ENCODE results near the gene ZC3H15. TPM values are rescaled to one million over a fixed set of nuclear protein-coding genes. Genes with fewer than 3 reads are reported as not detected.

ZC3H15 gene
- total and polyA plus RNA-seq, 2 experiments from 2014 or later: 75.6 to 281 TPM

- Mint-ChIP-seq H3K27me3 (ENCODE audit: insufficient read depth, low read depth, poor library complexity) (peaks cover 1% of the 10 kb centered on the region), H3K27ac (no peak overlapping the region), H3K4me3 (no peak overlapping the region), H3K4me1 (peaks cover 7% of the 10 kb centered on the region), H3K36me3 (ENCODE audit: low read depth) (peaks cover 54% of the 10 kb centered on the region), H3K9me3 (no peaks in the 10 kb centered on the region)
- DNase-seq (ENCODE audit: low spot score) (no peak), ATAC-seq (no peak)
- no peak overlapping the region for H3K4me3 ChIP-seq
- H3F3A ChIP-seq (replicated peaks; ENCODE audit: low read depth): no peaks in the 10 kb centered on the region
- no peak overlapping the region for H2AFZ ChIP-seq
- no peaks in the 10 kb centered on the region for H3K9me2 ChIP-seq (ENCODE audit: insufficient read depth)
- peaks cover 24% of the 10 kb centered on the region for H4K20me1 ChIP-seq (replicated peaks; ENCODE audit: insufficient read depth)
- 0 out of 2 replicates have a peak, but pooled peaks cover 10% of the 10 kb centered on the region for H3K4me1 ChIP-seq (ENCODE audit: insufficient read depth)
- no peaks in the 10 kb centered on the region for H3K27me3 ChIP-seq (ENCODE audit: insufficient read depth)
- peaks cover 35% of the 10 kb centered on the region for H3K36me3 ChIP-seq (ENCODE audit: insufficient read depth)
- TF ChIP-seq REST (IDR thresholded peaks at IDR 0.05; ENCODE audit: unreplicated experiment): no peak
- H3K27ac ChIP-seq (ENCODE audit: low read depth): no peak overlapping the region
- no peak overlapping the region for H3K4me2 ChIP-seq
- peaks cover 61% of the 10 kb centered on the region for H3K79me2 ChIP-seq (replicated peaks; ENCODE audit: insufficient read depth)
These were observed 12.8 kb downstream of the ZC3H15 start for GRCh38 chr2:186498834-186499233.

DNA sequence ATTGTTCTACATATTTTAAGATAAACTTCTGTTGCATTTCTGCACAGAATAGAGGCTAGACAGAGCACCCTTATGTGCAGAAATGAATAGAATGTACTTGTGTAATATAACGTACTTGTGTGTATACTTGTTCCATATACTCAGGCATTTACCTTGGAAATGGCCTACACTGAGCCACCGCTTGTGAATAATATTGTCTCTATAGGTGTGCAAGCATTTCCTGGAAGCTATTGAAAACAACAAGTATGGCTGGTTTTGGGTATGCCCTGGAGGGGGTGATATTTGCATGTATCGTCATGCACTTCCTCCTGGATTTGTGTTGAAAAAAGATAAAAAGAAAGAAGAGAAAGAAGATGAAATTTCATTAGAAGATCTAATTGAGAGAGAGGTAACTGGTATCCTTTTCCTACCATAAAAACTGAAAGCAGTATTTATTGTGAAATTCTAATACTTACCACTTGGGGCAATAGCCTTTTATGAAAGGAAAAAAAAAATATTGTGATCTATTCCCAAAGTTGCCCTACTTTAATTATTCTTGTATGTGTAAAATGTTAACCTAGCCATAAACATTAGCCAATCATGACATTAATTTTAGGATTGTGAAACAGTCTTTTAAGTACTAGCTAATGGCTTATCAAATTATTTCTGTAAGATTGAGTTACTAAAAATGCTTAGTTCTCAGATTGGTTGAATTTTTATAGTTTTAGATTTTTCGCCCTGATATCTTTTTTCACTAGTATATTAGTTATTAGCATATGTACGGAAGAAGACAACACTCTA lies 18.0 kb downstream of the ZC3H15 start:
- no peaks in the 10 kb centered on the region for H3K9me2 ChIP-seq (ENCODE audit: insufficient read depth)
- no peaks in the 10 kb centered on the region for H3K27me3 ChIP-seq (ENCODE audit: insufficient read depth)
- Mint-ChIP-seq H3K27me3 (ENCODE audit: insufficient read depth, low read depth, poor library complexity) (peaks cover 1% of the 10 kb centered on the region), H3K4me1 (peaks cover 2% of the 10 kb centered on the region; the same call in 2 of the 3 replicates), H3K27ac (no peak overlapping the region), H3K4me3 (no peak overlapping the region), H3K9me3 (no peaks in the 10 kb centered on the region), H3K36me3 (ENCODE audit: low read depth) (peaks cover 74% of the 10 kb centered on the region)
- H3K4me1 ChIP-seq (ENCODE audit: insufficient read depth): 0 out of 2 replicates have a peak, but pooled peaks cover 4% of the 10 kb centered on the region
- H3K36me3 ChIP-seq (ENCODE audit: insufficient read depth): peaks cover 54% of the 10 kb centered on the region
- H4K20me1 ChIP-seq (replicated peaks; ENCODE audit: insufficient read depth): peaks cover 9% of the 10 kb centered on the region
- ATAC-seq: no peak
- H3F3A ChIP-seq (replicated peaks; ENCODE audit: low read depth): no peaks in the 10 kb centered on the region
- H3K4me2 ChIP-seq: no peak overlapping the region
- H3K27ac ChIP-seq (ENCODE audit: low read depth): no peak overlapping the region
- DNase-seq (ENCODE audit: low spot score): peak; percentile 61
- H3K4me3 ChIP-seq: no peak overlapping the region
- no peak overlapping the region for H2AFZ ChIP-seq
- H3K79me2 ChIP-seq (replicated peaks; ENCODE audit: insufficient read depth): peaks cover 10% of the 10 kb centered on the region
- TF ChIP-seq REST (IDR thresholded peaks at IDR 0.05; ENCODE audit: unreplicated experiment) (no peak), CTCF (conservative IDR thresholded peaks at IDR 0.05; ENCODE audit: low read depth in 2 of 2) (peak in 1 of 2 experiments; percentile 75; a peak in 3 of 4 replicates)

Data from GM23338 (cell line).